Measurements from ENCODE around the gene FBXO41. TPM values are rescaled to one million over a fixed set of nuclear protein-coding genes. Genes with fewer than 3 reads are reported as not detected.
A peak's percentile ranks its signal among the peaks of the same experiment; 100 is the strongest.

FBXO41 gene
- total RNA-seq, 1 donor from 2014 or later = 1.5 TPM

GRCh38 chr2:73237168-73237567 lies 47.1 kb downstream of the FBXO41 start:
- Mint-ChIP-seq H3K36me3 (no peaks in the 10 kb centered on the region), H3K4me1 (peaks cover 28% of the 10 kb centered on the region), H3K9me3 (no peaks in the 10 kb centered on the region), H3K4me3 (no peak overlapping the region), H3K27me3 (ENCODE audit: insufficient read depth, low read depth) (peaks cover 4% of the 10 kb centered on the region), H3K27ac (no peak overlapping the region)
- Histone ChIP-seq H3K36me3 (peaks cover 6% of the 10 kb centered on the region), H3K4me1 (peaks cover 17% of the 10 kb centered on the region), H3K4me2 (no peak overlapping the region), H3K4me3 (no peak overlapping the region), H4K20me1 (ENCODE audit: low read depth) (peaks cover 77% of the 10 kb centered on the region), H3K27ac (no peak overlapping the region), H3K79me2 (ENCODE audit: low read depth) (peaks cover 81% of the 10 kb centered on the region), H2AFZ (replicated peaks) (no peak overlapping the region), H3F3A (ENCODE audit: low read depth) (peaks cover 20% of the 10 kb centered on the region), H3K27me3 (no peaks in the 10 kb centered on the region), H3K9me3 (ENCODE audit: low read depth) (no peaks in the 10 kb centered on the region), H3K9ac (no peak overlapping the region)
- DNase-seq (ENCODE audit: low spot score) = no peak
- TF ChIP-seq CTCF (IDR thresholded peaks at IDR 0.05) (no peak), EZH2 (IDR thresholded peaks at IDR 0.05) (no peak), EZH2phosphoT487 (IDR thresholded peaks at IDR 0.05) (no peak)

GRCh38 chr2:73235315-73236028 lies 48.8 kb downstream of the FBXO41 start:
- Histone ChIP-seq H3K27ac (no peak overlapping the region), H3K9ac (peak overlapping the region; percentile 98), H3K4me2 (peak overlapping the region; percentile 78), H3K4me1 (peaks cover 17% of the 10 kb centered on the region), H3F3A (ENCODE audit: low read depth) (peaks cover 20% of the 10 kb centered on the region), H3K9me3 (ENCODE audit: low read depth) (no peaks in the 10 kb centered on the region), H4K20me1 (ENCODE audit: low read depth) (peaks cover 60% of the 10 kb centered on the region), H3K36me3 (no peaks in the 10 kb centered on the region), H3K4me3 (peak overlapping the region; percentile 86), H3K79me2 (ENCODE audit: low read depth) (peaks cover 64% of the 10 kb centered on the region), H3K27me3 (no peaks in the 10 kb centered on the region), H2AFZ (replicated peaks) (no peak overlapping the region)
- H3K4me3 Mint-ChIP-seq = peak overlapping the region; percentile 99
- H3K27ac Mint-ChIP-seq = peak overlapping the region; percentile 96
- peaks cover 28% of the 10 kb centered on the region for H3K4me1 Mint-ChIP-seq
- TF ChIP-seq EZH2 (IDR thresholded peaks at IDR 0.05) = no peak
- no peak for TF ChIP-seq CTCF (IDR thresholded peaks at IDR 0.05)
- TF ChIP-seq EZH2phosphoT487 (IDR thresholded peaks at IDR 0.05) = no peak
- no peak for DNase-seq (ENCODE audit: low spot score)
- no peaks in the 10 kb centered on the region for H3K9me3 Mint-ChIP-seq
- H3K27me3 Mint-ChIP-seq (ENCODE audit: insufficient read depth, low read depth) = peaks cover 4% of the 10 kb centered on the region
- H3K36me3 Mint-ChIP-seq = no peaks in the 10 kb centered on the region

GRCh38 chr2:73233932-73234832 lies 50.1 kb downstream of the FBXO41 start, which contains the start of gene CCT7:
Gene CCT7, plus strand, starts transcription at chr2:73234308. Its CDS starts 71 bp downstream, at chr2:73234379.
- Histone ChIP-seq H3K4me3 (peak within 1 kb of the TSS; percentile 86), H3K4me2 (peak within 1 kb of the TSS; percentile 78), H3F3A (ENCODE audit: low read depth) (peaks cover 20% of the 10 kb centered on the region), H3K27ac (peak within 1 kb of the TSS; percentile 95), H3K9ac (peak within 1 kb of the TSS; percentile 98), H3K79me2 (ENCODE audit: low read depth) (peaks cover 52% of the 10 kb centered on the region), H3K4me1 (peaks cover 17% of the 10 kb centered on the region), H3K9me3 (ENCODE audit: low read depth) (no peaks in the 10 kb centered on the region), H3K27me3 (no peaks in the 10 kb centered on the region), H4K20me1 (ENCODE audit: low read depth) (peaks cover 47% of the 10 kb centered on the region), H3K36me3 (no peaks in the 10 kb centered on the region), H2AFZ (replicated peaks) (peak within 1 kb of the TSS; percentile 63)
- H3K9me3 Mint-ChIP-seq = no peaks in the 10 kb centered on the region
- H3K27me3 Mint-ChIP-seq (ENCODE audit: insufficient read depth, low read depth) = peaks cover 4% of the 10 kb centered on the region
- no peaks in the 10 kb centered on the region for H3K36me3 Mint-ChIP-seq
- H3K27ac Mint-ChIP-seq = peak within 1 kb of the TSS; percentile 98
- H3K4me3 Mint-ChIP-seq = peak within 1 kb of the TSS; percentile 99
- H3K4me1 Mint-ChIP-seq = peaks cover 28% of the 10 kb centered on the region
- TF ChIP-seq EZH2phosphoT487 (IDR thresholded peaks at IDR 0.05) (peak; percentile 9), EZH2 (IDR thresholded peaks at IDR 0.05) (no peak)
- peak; percentile 94 for DNase-seq (ENCODE audit: low spot score)

Data from neural progenitor cell (in vitro differentiated cells).